Endothelial cell of umbilical vein (primary cell): ENCODE measurements around the gene GLI3.

ENCODE experiments used
- JUN ChIP-seq: IDR thresholded peaks from 2 replicates; pipeline ENCODE4 v1.6.1; 2011; ENCODE audit warnings: borderline replicate concordance, low read depth; ENCODE audit not compliant: insufficient read length, insufficient read depth
- POLR2A ChIP-seq: IDR thresholded peaks from 2 replicates; pipeline ENCODE4 v1.6.1; 2012; ENCODE audit warnings: low read depth, mild to moderate bottlenecking, control low read depth, low read length
- POLR2AphosphoS5 ChIP-seq: IDR thresholded peaks from 2 replicates; pipeline ENCODE4 v1.6.1; 2012; ENCODE audit warnings: low read depth, mild to moderate bottlenecking, control low read depth, low read length, moderate library complexity; ENCODE audit not compliant: insufficient read depth

DNA sequence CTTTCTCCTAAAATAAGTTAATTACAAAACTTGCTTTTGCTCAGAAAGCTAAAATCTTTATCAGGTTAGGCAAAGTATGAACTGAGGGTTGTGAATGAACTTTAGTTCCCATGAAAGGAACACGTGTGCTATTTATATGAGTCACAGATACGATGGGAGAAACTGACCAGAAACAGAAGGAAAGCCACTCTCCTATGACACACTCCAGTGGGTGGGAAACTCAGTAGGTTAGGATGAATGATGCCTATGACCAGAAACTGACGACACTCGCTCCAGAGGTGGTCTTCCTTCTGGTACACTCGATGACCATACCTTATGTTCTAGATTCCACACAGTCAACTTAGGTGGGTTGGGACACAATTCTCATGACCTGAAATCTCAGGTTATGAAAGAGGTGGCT, 318.4 kb downstream of the GLI3 start:
- TF ChIP-seq POLR2AphosphoS5 (no peak), JUN (no peak), POLR2A (no peak)
